ENCODE measurements around the gene ZMYND8. TPM values are rescaled to one million over a fixed set of nuclear protein-coding genes. Genes with fewer than 3 reads are reported as not detected.
"Not testable (repeated sequence)": the region's sequence is repeated elsewhere in the genome, so short reads cannot be mapped to it uniquely, and the experiment has no call there.

ZMYND8 gene
- total RNA-seq, 4 donors from 2014 or later: 32.2 to 78.9 (median 54.4) TPM

GRCh38 chr20:47290008-47290407, 66.5 kb downstream of the ZMYND8 start:
- 65 to 80% methylated on average over 3 of the region's 3 CpGs for WGBS, 2 donors (ENCODE audit: low coverage in 1 of 2)
- Histone ChIP-seq H3K27me3 (no peaks in the 10 kb centered on the region), H3K36me3 (peaks cover 10 to 98% of the 10 kb centered on the region in 2 donors), H3K4me1 (no peaks in the 10 kb centered on the region), H3K9me3 (no peaks in the 10 kb centered on the region), H3K27ac (no peak overlapping the region), H3K4me3 (no peak overlapping the region)
- TF ChIP-seq POLR2AphosphoS5 (IDR thresholded peaks at IDR 0.05): no peak
- no peak for TF ChIP-seq POLR2A (IDR thresholded peaks at IDR 0.05)
- TF ChIP-seq EP300 (IDR thresholded peaks at IDR 0.05): no peak
- no peak for TF ChIP-seq CTCF (IDR thresholded peaks at IDR 0.05)
- ATAC-seq: no peak

GRCh38 chr20:47289096-47289495, 67.4 kb downstream of the ZMYND8 start:
- Histone ChIP-seq H3K4me1 (no peaks in the 10 kb centered on the region), H3K36me3 (peaks cover 10 to 98% of the 10 kb centered on the region in 2 donors), H3K4me3 (no peak overlapping the region), H3K27me3 (no peaks in the 10 kb centered on the region), H3K9me3 (no peaks in the 10 kb centered on the region), H3K27ac (no peak overlapping the region)
- TF ChIP-seq POLR2A (IDR thresholded peaks at IDR 0.05) (no peak), EP300 (IDR thresholded peaks at IDR 0.05) (no peak), CTCF (IDR thresholded peaks at IDR 0.05) (no peak), POLR2AphosphoS5 (IDR thresholded peaks at IDR 0.05) (no peak)
- 79 to 86% methylated on average over 3 of the region's 3 CpGs for WGBS, 2 donors (ENCODE audit: low coverage in 1 of 2)
- ATAC-seq: no peak

- H3K4me1 ChIP-seq, H3K27ac ChIP-seq, H3K4me3 ChIP-seq, ATAC-seq, H3K9me3 ChIP-seq, H3K27me3 ChIP-seq: not testable (repeated sequence)
- peaks cover 10 to 98% of the 10 kb centered on the region in 2 donors for H3K36me3 ChIP-seq
- WGBS, 2 donors (ENCODE audit: low coverage in 1 of 2): 98 to 100% methylated on average over 2 to 6 of the region's 8 CpGs
Observed at GRCh38 chr20:47288530-47288929, 68.0 kb downstream of the ZMYND8 start.

- Histone ChIP-seq H3K9me3 (no peaks in the 10 kb centered on the region), H3K4me1 (no peaks in the 10 kb centered on the region), H3K27ac (no peak overlapping the region), H3K36me3 (peaks cover 10 to 100% of the 10 kb centered on the region in 2 donors), H3K27me3 (no peaks in the 10 kb centered on the region), H3K4me3 (no peak overlapping the region)
- ATAC-seq: no peak
- TF ChIP-seq POLR2AphosphoS5 (IDR thresholded peaks at IDR 0.05) (no peak), EP300 (IDR thresholded peaks at IDR 0.05) (no peak), CTCF (IDR thresholded peaks at IDR 0.05) (no peak), POLR2A (IDR thresholded peaks at IDR 0.05) (no peak)
- 93 to 98% methylated on average over 4 to 6 of the region's 6 CpGs for WGBS, 2 donors (ENCODE audit: low coverage in 1 of 2)
Observed at GRCh38 chr20:47287609-47288144, 68.8 kb downstream of the ZMYND8 start.

GRCh38 chr20:47286681-47287080, 69.8 kb downstream of the ZMYND8 start:
- WGBS, 2 donors (ENCODE audit: low coverage in 1 of 2): 94 to 96% methylated on average over 3 to 4 of the region's 5 CpGs
- Histone ChIP-seq H3K27ac (no peak overlapping the region), H3K9me3 (no peaks in the 10 kb centered on the region), H3K27me3 (no peaks in the 10 kb centered on the region), H3K4me1 (no peaks in the 10 kb centered on the region), H3K4me3 (no peak overlapping the region), H3K36me3 (peaks cover 10 to 100% of the 10 kb centered on the region in 2 donors)
- TF ChIP-seq POLR2AphosphoS5 (IDR thresholded peaks at IDR 0.05): no peak
- TF ChIP-seq EP300 (IDR thresholded peaks at IDR 0.05): no peak
- TF ChIP-seq POLR2A (IDR thresholded peaks at IDR 0.05): no peak
- TF ChIP-seq CTCF (IDR thresholded peaks at IDR 0.05): no peak
- no peak for ATAC-seq
